GM18861 (cell line): ENCODE results near the gene PTOV1.

Experiments
- ATAC-seq: cut with Tn5 transposase; IDR thresholded peaks from one replicate; pipeline ENCODE4 v1.9.1; 2021; ENCODE audit not compliant: unreplicated experiment

PTOV1 gene

GRCh38 chr19:49857838-49858087 is 6.8 kb downstream of the PTOV1 start:
- no peak for ATAC-seq

- ATAC-seq: no peak
Measured at GRCh38 chr19:49858088-49858985, 7.4 kb downstream of the PTOV1 start.

GRCh38 chr19:49859682-49860335 is 8.8 kb downstream of the PTOV1 start:
- ATAC-seq: no peak

GRCh38 chr19:49860336-49861102 is 9.6 kb downstream of the PTOV1 start:
- no peak for ATAC-seq

- no peak for ATAC-seq
Measured at GRCh38 chr19:49861107-49861506, 10.1 kb downstream of the PTOV1 start.

- no peak for ATAC-seq
Measured at GRCh38 chr19:49861541-49862378, 10.8 kb downstream of the PTOV1 start.

GRCh38 chr19:49862391-49863253 is 11.7 kb downstream of the PTOV1 start:
- ATAC-seq: no peak

GRCh38 chr19:49863254-49863934 is 12.4 kb downstream of the PTOV1 start:
- no peak for ATAC-seq

GRCh38 chr19:49863935-49864320 is 13.0 kb downstream of the PTOV1 start:
- no peak for ATAC-seq

GRCh38 chr19:49864890-49865289 is 13.9 kb downstream of the PTOV1 start:
- no peak for ATAC-seq

GRCh38 chr19:49866933-49867782 is 16.2 kb downstream of the PTOV1 start, which contains the start of gene PNKP:
Gene PNKP, minus strand, starts transcription at chr19:49867576. Its CDS starts 372 bp downstream, at chr19:49867204.
- ATAC-seq: peak; percentile 28

- ATAC-seq: no peak
Measured at GRCh38 chr19:49869009-49869483, 18.1 kb downstream of the PTOV1 start.

- peak; percentile 69 for ATAC-seq
Measured at GRCh38 chr19:49869484-49870308, 18.7 kb downstream of the PTOV1 start.

- no peak for ATAC-seq
Measured at GRCh38 chr19:49870309-49870901, 19.4 kb downstream of the PTOV1 start.

GRCh38 chr19:49871349-49871985 is 20.5 kb downstream of the PTOV1 start:
- ATAC-seq: no peak
